ENCODE measurements around the gene IMMT.
A peak's percentile ranks its signal among the peaks of the same experiment; 100 is the strongest.

Gene IMMT

GRCh38 chr2:86123328-86123925 lies 71.8 kb downstream of the IMMT start:
- TF ChIP-seq CTCF (IDR thresholded peaks at IDR 0.05; ENCODE audit: control insufficient read depth, insufficient read depth, low read depth, low read length, missing control alignments) = no peak
- H3K4me3 ChIP-seq (ENCODE audit: control insufficient read depth, low read depth, low read length) = no peak overlapping the region
- no peak for DNase-seq (ENCODE audit: low read depth)

GRCh38 chr2:86118130-86118529 lies 77.1 kb downstream of the IMMT start:
- H3K4me3 ChIP-seq (ENCODE audit: control insufficient read depth, low read depth, low read length) = no peak overlapping the region
- TF ChIP-seq CTCF (IDR thresholded peaks at IDR 0.05; ENCODE audit: control insufficient read depth, insufficient read depth, low read depth, low read length, missing control alignments) = no peak
- DNase-seq (ENCODE audit: low read depth) = no peak

- no peak for DNase-seq (ENCODE audit: low read depth)
- peak overlapping the region; percentile 86 for H3K4me3 ChIP-seq (ENCODE audit: control insufficient read depth, low read depth, low read length)
- no peak for TF ChIP-seq CTCF (IDR thresholded peaks at IDR 0.05; ENCODE audit: control insufficient read depth, insufficient read depth, low read depth, low read length, missing control alignments)
These were observed 88.2 kb downstream of the IMMT start for GRCh38 chr2:86107031-86107430.

GRCh38 chr2:86105969-86106945 lies 89.0 kb downstream of the IMMT start, which contains the start of gene PTCD3:
TSS of gene PTCD3 (plus strand) at chr2:86106235. CDS start at chr2:86106248, 13 bp downstream.
- H3K4me3 ChIP-seq (ENCODE audit: control insufficient read depth, low read depth, low read length) = peak within 1 kb of the TSS; percentile 86
- TF ChIP-seq CTCF (IDR thresholded peaks at IDR 0.05; ENCODE audit: control insufficient read depth, insufficient read depth, low read depth, low read length, missing control alignments) = no peak
- DNase-seq (ENCODE audit: low read depth) = peak; percentile 83

- peak; percentile 78 for DNase-seq (ENCODE audit: low read depth)
- peak; percentile 20 for TF ChIP-seq CTCF (IDR thresholded peaks at IDR 0.05; ENCODE audit: control insufficient read depth, insufficient read depth, low read depth, low read length, missing control alignments)
- H3K4me3 ChIP-seq (ENCODE audit: control insufficient read depth, low read depth, low read length) = peak within 1 kb of the TSS; percentile 86
These were observed 89.9 kb downstream of the IMMT start, which contains the start of gene POLR1A for GRCh38 chr2:86105252-86105968. TSS of gene POLR1A (minus strand) at chr2:86105886. CDS start at chr2:86105776, 110 bp downstream.

- H3K4me3 ChIP-seq (ENCODE audit: control insufficient read depth, low read depth, low read length) = no peak overlapping the region
- DNase-seq (ENCODE audit: low read depth) = no peak
- no peak for TF ChIP-seq CTCF (IDR thresholded peaks at IDR 0.05; ENCODE audit: control insufficient read depth, insufficient read depth, low read depth, low read length, missing control alignments)
These were observed 93.1 kb downstream of the IMMT start for GRCh38 chr2:86102157-86102556.

Data from AG09309 (cell line).